NCI-H146 treated with DMSO at 0.1 percent for 48 hours (cell line): ENCODE measurements around the gene CLEC4E.
"Not testable (repeated sequence)": the region's sequence is repeated elsewhere in the genome, so short reads cannot be mapped to it uniquely, and the experiment has no call there.

ENCODE experiments used
- DNase-seq: peaks from one replicate; lab custom pipeline; 2025; ENCODE audit not compliant: unreplicated experiment; lab: John Stamatoyannopoulos, UW

Gene CLEC4E

GRCh38 chr12:8541562-8541961 is 857 bp upstream of the CLEC4E start:
- no peak for DNase-seq

GRCh38 chr12:8537820-8538219 is 2.9 kb downstream of the CLEC4E start:
- DNase-seq = not testable (repeated sequence)

GRCh38 chr12:8532045-8532444 is 8.7 kb downstream of the CLEC4E start:
- DNase-seq = no peak

GRCh38 chr12:8527250-8528130 is 13.2 kb downstream of the CLEC4E start:
- DNase-seq = no peak

- no peak for DNase-seq
Observed at GRCh38 chr12:8519171-8519570, 21.5 kb downstream of the CLEC4E start.

GRCh38 chr12:8517971-8518370 is 22.7 kb downstream of the CLEC4E start:
- no peak for DNase-seq

- DNase-seq = no peak
Observed at GRCh38 chr12:8513256-8513655, 27.4 kb downstream of the CLEC4E start, which contains the start of gene CLEC4D. CLEC4D (plus strand) TSS chr12:8513503; CDS start chr12:8513733, 230 bp downstream.

- no peak for DNase-seq
Observed at GRCh38 chr12:8508910-8509841, 31.5 kb downstream of the CLEC4E start.

- no peak for DNase-seq
Observed at GRCh38 chr12:8508223-8508622, 32.5 kb downstream of the CLEC4E start.

- DNase-seq = no peak
Observed at GRCh38 chr12:8507596-8507995, 33.1 kb downstream of the CLEC4E start.

GRCh38 chr12:8504351-8504750 is 36.4 kb downstream of the CLEC4E start:
- DNase-seq = no peak

GRCh38 chr12:8501720-8502119 is 39.0 kb downstream of the CLEC4E start:
- no peak for DNase-seq

GRCh38 chr12:8499616-8500015 is 41.1 kb downstream of the CLEC4E start:
- DNase-seq = no peak

- not testable (repeated sequence) for DNase-seq
Observed at GRCh38 chr12:8496074-8496473, 44.6 kb downstream of the CLEC4E start.

- not testable (repeated sequence) for DNase-seq
Observed at GRCh38 chr12:8495671-8496070, 45.0 kb downstream of the CLEC4E start.

GRCh38 chr12:8493084-8493483 is 47.6 kb downstream of the CLEC4E start:
- no peak for DNase-seq

- no peak for DNase-seq
Observed at GRCh38 chr12:8491646-8492530, 48.8 kb downstream of the CLEC4E start.
